ENCODE results near the gene PIGV.

DNA sequence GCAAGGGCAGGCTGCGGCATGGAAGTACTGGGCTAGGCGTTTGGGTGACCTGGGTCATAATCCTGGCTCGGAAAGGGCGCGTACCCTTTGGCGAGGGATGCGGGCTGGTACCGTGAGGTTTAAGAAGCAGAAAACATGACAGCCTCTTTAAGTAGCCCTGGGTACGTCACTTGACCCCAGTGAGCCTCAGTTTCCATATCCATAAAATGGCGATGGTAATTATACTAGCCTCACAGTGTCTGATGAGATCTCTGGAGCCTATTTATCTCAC is 700 bp downstream of the PIGV start:
- TF ChIP-seq, protein P1, sequence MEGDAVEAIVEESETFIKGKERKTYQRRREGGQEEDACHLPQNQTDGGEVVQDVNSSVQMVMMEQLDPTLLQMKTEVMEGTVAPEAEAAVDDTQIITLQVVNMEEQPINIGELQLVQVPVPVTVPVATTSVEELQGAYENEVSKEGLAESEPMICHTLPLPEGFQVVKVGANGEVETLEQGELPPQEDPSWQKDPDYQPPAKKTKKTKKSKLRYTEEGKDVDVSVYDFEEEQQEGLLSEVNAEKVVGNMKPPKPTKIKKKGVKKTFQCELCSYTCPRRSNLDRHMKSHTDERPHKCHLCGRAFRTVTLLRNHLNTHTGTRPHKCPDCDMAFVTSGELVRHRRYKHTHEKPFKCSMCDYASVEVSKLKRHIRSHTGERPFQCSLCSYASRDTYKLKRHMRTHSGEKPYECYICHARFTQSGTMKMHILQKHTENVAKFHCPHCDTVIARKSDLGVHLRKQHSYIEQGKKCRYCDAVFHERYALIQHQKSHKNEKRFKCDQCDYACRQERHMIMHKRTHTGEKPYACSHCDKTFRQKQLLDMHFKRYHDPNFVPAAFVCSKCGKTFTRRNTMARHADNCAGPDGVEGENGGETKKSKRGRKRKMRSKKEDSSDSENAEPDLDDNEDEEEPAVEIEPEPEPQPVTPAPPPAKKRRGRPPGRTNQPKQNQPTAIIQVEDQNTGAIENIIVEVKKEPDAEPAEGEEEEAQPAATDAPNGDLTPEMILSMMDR (conservative IDR thresholded peaks at IDR 0.05; ENCODE audit: low read depth, low read length): no peak
- no peak for TF ChIP-seq POLR2A (IDR thresholded peaks at IDR 0.05; ENCODE audit: low read depth, low read length)
- no peak for TF ChIP-seq RFX5 (IDR thresholded peaks at IDR 0.05; ENCODE audit: low read depth, low read length)
- TF ChIP-seq, protein P2, sequence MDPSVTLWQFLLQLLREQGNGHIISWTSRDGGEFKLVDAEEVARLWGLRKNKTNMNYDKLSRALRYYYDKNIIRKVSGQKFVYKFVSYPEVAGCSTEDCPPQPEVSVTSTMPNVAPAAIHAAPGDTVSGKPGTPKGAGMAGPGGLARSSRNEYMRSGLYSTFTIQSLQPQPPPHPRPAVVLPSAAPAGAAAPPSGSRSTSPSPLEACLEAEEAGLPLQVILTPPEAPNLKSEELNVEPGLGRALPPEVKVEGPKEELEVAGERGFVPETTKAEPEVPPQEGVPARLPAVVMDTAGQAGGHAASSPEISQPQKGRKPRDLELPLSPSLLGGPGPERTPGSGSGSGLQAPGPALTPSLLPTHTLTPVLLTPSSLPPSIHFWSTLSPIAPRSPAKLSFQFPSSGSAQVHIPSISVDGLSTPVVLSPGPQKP (IDR thresholded peaks at IDR 0.05; ENCODE audit: borderline replicate concordance, low read depth, low read length): no peak
- TF ChIP-seq, protein P3, sequence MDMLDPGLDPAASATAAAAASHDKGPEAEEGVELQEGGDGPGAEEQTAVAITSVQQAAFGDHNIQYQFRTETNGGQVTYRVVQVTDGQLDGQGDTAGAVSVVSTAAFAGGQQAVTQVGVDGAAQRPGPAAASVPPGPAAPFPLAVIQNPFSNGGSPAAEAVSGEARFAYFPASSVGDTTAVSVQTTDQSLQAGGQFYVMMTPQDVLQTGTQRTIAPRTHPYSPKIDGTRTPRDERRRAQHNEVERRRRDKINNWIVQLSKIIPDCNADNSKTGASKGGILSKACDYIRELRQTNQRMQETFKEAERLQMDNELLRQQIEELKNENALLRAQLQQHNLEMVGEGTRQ (IDR thresholded peaks at IDR 0.05; ENCODE audit: low read depth, low read length): no peak
- TF ChIP-seq RCOR1 (IDR thresholded peaks at IDR 0.05; ENCODE audit: insufficient replicate concordance, low read length): no peak
